HG02943 (cell line): ENCODE results near the gene FOXG1.

Experiments
- ATAC-seq: cut with Tn5 transposase; IDR thresholded peaks from one replicate; pipeline ENCODE4 v1.9.1; 2021; ENCODE audit warnings: mild to moderate bottlenecking, low read depth, moderate library complexity; ENCODE audit not compliant: unreplicated experiment

Gene FOXG1

DNA sequence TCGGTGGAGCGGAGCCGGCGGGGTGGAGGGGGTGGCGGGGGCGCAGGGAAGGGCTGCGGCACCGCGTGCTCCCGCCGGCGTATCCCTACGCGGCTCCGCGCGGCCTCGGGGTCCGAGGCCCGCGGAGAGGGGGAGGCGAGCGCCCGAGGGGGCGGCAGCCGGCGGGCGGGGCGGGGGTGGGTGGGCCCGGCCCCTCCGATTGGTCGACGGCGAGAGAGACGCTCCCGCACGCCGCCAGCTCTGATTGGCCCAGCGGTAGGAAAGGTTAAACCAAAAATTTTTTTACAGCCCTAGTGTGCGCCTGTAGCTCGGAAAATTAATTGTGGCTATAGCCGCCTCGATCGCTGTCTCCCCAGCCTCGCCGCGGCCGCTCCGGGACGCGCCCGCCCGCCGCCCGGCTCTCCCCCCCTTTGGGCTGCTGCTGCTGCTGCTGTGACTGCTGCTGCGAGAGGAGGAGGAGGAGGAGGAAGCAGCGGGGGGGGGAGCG, at the start of gene FOXG1:
Gene FOXG1 (plus strand): TSS at position 319 of the 487 bp plus-strand sequence. CDS start 493 bp downstream, outside the sequence.
- ATAC-seq, result no peak

DNA sequence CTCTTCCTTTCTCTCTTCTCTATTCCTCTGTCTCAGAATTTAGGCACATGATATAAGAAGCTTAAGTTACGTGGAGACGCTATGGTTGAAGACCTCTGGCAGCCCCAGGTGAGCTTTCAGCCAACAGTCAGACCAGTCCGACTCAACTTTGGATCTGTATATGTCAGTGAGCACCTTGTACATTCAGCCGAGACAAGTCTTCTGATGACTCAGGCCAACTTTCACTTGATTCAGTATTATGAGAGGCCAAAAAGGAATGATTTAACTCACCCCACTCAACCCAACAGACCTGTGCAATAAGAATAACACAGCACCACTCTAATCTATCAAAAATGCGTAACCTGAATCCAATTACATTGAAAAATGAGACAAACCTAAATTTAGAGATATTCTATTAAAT, 47.5 kb upstream of the FOXG1 start:
- ATAC-seq, result no peak

DNA sequence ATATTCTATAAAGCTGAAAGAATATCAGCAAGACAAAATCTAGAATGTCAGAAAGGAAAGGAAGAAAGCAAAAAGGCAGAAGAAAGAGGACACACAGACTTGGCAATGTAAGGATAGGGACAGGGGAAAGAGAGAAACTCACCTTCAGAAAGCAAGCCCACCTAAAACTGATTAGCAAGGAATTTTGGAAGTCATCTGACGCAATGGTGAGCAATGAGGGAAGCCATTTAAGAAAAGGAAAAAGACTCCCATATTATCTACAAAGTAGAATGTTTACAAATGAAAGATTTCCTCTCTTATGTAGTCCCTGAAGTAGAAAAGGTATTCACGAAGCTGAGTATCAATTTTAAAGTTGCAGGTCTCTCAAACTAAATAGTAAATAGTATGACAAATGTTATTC, 35.2 kb upstream of the FOXG1 start:
- no peak for ATAC-seq

DNA sequence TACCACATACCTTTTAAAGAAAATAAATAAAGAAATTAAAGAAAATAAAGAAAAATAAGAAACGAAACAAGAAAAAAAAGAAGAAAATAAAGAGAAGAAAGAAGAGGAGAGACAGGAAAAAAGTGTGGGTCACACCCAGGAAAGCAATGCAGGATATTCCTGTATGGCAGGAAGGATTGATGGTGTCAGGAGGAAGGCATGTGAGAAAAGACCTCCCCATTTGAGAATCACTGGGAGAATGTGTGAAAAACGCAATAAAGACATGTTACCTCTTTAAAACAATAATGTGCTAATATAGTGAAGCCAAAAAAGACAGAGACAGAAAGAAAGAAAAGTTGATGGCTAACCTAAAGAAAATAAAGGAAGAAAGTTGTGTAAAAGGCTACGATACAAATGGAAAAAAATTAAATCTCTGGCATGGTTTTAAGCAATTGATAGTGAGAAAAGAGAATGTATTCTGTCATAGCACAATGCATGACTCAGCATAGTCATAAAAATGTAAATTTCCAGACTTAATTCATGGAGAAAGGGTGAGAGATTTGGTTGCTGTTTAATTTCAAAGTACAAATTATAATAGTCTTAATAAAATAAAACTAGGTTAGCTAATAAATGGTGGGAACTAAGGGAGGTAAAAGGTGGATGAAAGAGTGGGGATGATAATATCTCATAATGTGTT, 24.3 kb upstream of the FOXG1 start:
- ATAC-seq, result no peak

DNA sequence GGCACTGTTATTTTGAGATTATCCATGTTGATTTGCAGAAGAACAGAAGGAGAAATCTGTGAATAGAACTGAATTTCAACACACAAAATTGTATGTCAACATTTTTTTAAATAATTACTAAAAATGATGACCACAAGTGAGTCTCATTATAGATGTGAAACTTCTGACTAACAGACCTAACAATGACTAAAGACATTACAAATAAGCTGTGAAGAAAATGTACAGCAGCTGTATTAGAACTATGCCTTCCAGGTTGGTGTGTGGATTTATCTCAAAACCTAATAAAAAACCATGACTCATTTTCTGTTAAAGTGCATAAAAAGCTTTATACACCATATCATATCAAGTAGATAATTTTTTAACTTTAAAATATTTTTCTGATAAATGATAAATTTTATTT, 22.5 kb upstream of the FOXG1 start:
- no peak for ATAC-seq

DNA sequence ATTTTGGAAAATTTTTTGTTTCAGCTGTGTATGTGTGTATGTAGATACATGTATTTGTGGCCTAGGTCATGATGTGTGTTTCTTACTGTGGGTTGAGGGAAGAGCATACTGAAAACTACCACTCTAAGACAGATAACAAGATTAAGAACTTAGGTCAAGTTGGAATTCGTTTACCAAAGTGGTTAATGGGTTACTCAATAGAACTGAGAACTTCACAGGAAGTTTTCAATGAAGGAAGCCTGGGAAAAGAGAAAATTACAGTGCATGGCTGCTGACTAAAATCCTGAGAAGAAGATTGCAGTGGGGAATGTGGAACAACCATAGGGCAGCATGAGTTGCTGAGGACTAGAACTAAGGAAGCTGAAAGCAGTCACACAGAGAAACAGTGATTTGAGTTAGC, 21.4 kb upstream of the FOXG1 start:
- no peak for ATAC-seq

DNA sequence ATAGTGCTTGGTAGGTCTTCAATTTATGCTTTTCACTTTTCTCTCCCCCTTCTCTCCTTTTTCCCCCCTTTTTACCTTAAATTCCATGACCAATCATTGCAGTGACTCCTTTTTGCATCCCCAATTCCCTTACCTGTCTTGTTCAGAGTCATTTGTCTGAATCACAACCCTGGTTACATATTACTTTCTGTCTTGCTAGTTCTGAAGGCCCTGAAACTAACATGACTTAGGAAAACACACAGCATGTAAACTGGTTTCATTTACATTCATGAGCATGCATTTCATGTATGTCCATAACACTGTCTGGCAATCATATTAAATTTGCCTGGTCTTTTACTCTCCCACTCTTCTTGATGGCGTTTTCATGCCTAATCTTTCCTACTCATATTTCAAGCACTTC, 20.3 kb upstream of the FOXG1 start:
- no peak for ATAC-seq

DNA sequence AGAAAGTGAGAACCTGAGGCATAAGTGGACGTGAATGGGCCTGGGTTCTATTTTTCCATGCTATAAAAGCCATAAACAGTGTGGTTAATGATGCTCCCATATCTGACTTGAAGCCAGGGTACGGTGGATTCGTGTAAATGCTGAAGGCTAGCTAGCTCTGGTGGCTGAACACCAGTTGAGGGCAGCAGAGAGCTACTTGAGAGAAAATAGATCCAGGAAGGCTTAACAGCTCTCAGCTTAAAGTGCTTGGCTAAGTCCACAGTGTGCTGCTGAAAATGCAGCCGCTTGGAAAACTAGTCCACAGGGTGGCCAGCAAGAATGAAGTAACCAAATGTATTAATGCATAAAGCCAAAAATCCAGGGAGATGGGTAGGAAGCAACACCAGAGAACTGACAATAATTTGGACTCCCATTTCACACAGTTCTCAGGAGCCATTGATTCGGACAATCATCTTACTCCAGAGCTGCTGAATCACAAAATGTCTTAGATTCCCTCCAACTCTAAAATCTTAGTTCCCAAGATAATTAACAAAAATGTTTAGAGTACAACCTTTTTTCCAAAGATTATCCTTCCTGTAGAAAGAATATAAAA, 15.0 kb upstream of the FOXG1 start:
- no peak for ATAC-seq

DNA sequence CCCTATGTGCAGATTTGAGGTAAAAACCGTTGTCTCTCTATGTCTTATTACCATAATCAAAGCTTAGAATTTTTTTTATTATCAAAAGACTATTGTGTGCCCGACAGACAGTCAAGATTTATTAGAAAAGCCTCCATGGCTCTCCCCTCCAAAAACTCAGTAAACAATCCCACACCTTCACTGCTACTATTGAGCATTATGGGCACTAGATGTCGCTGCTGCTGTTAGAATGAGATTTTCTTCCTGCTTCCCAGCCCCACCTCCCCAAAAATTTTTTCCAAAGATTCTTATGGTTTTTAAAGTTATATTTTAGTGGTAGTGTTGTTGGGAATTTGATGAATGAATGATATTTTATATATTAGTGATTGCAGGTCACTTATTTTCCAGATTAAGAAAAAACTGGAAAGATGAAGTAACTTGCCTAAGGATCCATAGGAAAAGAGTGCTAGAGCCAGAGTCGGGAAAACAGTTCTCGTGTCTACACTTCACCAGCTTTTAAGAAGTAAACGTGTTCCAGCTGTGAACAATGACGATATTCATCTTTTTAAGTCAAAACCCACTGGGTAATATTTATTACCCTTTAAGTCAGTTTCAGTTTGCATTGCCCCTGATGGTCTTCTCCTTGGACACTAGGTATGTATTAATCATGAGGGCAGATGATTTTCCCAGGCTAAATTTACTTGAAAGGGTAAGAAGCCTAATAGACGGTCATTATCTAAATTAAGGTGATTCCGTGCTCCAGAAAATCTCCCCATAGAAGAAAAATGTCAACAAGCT, 12.2 kb upstream of the FOXG1 start:
- no peak for ATAC-seq

DNA sequence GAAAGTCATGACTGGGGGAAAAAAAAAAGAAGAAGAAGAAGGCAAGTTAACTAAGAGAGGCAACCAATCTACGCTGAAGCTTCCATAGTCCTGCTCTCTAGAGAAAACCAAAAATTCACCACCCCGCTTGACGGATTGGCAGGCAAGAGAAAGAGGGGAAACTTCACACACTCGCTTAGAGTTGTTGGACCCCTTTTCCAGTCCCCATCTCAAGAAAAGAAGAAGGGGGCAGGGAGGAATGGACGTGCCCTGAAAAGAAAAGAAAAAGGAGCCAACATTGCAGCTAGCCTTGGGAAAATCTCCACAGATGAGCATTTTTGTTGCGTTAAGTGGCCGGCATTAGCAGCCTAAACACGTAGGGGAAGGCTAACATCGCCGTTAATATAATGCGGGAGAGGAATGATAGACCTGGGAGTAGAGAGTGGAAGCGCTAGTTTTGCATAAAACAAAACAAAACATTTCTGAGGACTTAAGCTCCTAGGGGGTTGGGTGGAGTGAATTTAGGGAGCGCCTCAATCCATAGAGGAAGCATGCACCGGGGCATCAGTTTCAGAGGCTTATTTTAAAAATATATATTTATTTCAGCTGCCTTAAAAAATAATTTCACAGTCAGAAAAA, 11.3 kb upstream of the FOXG1 start:
- no peak for ATAC-seq

DNA sequence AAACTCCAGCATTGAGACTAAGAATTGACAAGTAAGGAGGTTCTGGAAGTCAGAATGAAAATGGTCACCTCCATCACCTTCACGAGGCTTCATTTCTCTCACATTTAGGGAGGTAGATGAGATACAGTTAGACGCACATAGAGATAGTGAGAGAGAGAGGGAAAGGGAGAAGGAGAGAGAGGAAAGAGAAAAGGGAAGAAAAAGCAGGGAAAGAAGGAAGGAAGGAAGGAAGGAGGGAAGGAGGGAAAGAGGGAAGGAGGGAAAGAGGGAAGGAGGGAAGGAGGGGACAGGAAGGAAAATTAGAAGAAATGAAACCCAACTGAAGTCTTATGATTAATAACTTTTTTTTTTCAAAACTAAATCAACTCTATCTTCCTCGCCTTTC, 10.7 kb upstream of the FOXG1 start:
- ATAC-seq, result no peak

DNA sequence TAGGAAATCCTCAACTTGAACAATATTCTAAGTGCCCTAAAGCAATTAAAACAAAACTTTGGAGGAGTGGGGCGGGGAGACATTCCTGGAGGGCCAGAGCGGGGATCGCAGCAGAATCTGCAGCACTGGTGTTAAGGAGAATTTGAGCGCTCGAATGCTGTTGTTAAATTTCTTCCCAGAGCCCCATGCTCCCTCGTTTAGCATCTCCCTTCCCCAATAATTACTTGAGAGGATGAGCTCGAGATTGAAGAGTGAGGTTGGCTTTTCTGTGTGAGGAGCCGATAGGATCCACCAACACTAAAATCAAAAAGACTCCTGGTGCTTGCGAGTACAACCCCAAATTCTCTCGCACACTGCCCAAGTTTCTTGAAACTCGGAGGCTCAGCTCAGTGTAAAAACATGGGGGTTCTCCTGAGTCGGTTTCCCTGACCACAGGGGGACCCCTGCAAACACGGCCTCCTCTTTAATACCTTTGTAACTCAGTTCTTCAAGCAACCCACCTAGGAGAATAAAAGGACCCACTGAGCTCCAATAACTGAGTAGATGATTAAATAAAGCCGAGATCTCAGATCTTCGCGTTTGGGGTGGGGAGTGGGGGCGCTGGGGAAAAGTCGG, 10.2 kb upstream of the FOXG1 start:
- ATAC-seq, result no peak

DNA sequence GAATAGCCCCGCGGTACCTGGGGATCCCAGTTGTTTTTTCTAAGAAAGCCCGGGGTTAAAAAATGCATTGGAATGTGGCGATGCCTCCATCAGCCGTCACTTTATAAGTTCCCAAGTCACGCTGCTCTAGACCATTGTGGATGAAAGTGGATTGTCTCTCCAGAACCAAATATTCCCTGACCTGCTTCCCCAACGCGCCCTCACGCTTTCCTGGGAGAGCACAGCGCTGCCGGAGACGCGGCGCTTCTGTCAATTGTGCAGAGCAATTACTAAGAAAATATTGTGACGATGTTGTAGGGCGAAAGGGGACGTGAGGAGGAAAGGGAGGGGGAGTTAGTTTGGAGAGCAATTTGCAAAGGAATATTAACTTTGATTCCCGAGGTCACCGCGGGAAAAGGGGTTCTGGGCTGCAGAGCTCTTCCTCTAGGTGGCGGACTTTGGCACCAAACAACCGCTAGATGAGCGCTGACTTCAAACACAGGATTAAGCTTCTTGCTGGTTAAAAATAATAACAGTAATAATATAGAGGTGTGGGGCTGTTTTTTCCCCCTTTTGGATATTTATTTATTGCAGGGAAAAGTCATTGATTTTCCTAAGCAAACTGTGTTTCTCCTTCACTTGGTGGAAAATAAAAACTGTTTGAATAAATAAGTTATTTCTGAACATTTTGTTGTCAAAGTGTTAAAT, 9.6 kb upstream of the FOXG1 start:
- no peak for ATAC-seq

DNA sequence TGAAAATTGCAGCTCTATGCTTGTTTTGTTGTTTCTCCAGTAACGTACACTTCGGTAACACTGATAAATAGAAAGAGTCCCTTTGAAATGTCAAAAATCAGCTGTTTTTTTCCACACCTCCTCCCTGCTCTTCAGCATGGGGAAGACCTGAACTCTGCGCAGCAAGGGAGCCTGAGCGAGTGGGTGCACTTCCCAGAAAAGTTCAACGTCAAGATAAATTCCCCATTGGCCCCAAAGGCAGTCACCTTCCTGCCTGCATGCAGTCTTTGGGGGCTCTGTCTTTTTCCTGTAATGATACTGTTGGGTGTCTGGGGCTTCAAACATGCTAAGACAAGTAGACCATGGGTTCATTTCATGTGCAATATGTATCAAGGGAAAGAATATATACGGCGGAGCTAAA, 8.8 kb upstream of the FOXG1 start:
- ATAC-seq, result no peak

DNA sequence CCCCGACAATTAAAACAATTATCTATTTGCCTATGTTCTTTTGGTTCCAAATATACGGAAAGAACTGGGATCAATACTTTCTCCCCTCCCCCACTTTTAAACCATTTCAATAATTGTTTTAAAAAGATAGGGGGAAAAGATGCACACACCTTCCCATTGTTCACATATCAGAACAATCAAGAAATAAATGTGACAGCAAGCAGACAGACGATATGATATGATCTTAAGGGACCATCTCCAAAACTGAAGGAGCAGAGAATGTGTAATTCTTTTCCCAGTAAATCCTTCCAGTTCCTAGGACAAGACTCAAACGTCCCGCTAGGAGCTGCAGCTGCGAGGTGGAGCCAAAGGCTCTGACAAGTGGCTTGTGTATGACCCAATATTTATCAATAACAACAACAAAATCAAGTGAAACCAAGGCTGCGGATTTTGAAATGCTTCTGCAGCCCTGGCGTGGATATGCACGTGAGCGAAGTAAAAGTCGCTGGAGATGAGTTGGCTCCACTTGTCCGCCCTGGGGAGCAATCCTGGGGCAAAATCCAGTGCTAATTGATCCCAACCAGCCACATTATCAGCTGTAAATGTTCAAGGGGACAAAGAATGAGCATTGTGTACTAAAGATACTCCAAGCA, 8.2 kb upstream of the FOXG1 start:
- ATAC-seq, result no peak

DNA sequence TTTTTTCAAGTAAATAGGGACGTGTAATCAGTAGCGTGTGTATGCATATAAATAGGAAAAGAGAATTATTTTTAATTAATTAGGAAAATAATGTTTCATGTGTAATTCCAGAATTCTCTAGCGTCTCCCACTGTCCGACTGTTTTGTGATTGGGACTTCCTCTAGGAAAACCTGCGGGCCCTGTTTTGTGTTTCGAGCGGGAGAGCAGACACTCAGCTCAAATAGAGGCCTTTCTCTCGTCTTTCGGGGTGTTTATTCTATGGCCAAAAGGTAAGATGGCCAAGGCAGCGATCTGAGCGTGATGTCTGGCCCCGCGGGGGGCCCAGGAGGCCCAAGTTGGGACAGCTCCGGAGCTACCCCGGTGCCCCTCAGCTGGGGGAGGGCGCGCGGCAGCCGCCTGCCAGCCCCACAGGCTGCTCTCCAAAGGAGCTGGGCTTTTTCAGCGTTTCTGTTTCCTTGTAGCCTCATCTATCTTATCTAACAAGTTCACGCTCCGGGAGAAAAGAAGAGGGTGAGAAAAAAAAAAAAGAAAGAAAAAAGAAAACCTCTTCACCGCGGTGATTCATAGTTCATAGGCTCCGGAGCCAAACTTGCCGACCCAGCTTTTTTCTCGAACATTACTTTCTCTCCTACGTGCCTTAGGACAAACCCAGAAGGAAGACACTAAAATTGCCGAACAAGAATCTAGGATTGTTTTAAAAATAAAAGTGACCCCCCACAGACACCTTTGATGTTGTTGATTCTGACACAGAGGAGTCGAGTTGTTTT, 7.5 kb upstream of the FOXG1 start:
- no peak for ATAC-seq

DNA sequence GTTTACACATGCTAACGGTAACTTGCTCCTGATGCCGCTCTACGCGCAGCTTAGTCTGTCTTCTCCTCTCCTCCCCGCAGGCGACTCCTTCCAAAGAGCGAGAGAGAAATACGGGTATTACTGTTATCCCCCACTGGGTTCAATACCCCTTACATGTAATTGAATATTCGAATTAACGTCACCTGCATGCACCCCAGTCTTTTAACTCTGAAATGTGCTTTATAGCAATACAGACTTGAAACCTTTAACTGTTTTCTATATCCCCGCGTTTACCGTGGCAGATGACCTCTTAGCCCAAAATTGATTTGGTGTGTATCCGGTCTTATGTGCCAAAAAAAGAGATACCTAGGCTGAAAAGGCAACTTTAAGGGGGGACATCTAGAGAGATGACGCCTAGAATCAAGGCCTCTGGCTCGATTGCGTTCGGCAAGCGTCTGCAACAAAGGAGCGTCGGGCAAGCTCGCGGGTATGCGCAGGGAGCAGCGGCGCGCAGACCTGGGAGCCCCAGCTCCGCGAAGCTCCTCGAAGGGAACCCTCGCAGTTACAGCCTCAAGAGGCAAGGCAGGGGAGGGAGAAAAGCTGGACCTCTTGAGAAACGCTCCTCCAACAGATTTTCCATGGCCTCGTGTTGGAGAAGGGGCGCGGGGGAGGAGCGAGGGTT, 6.8 kb upstream of the FOXG1 start:
- no peak for ATAC-seq

DNA sequence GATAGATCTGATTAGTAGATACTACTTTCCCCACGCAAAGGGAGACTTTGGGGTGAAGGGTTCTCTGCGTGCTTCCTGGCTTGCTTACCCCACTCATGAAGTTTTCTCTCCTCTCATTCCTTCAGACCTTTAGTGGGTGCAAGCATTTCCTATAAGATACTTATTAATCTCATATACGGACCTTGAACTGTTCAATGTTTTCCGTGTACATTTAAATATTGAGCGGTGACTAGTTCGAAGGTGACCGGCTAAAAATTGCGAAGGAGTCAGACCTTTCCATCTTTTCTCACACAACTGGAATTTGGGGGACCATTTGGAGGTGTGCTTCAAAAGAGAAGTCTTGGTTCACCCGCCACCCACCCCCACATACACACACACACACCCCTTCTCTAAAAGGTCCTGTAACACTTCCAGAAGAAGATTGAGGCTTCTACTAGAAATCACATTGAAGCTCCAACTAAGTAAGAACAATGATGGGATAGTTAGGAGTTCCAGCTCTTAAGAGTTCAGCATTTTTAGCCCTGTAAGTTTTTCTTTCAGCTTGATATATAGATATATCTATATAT, 6.1 kb upstream of the FOXG1 start:
- ATAC-seq, result no peak
